ENCODE measurements around the gene ICA1L.

- TF ChIP-seq SIN3A (conservative IDR thresholded peaks at IDR 0.05 in 1 of 2, IDR thresholded peaks at IDR 0.05 in 1 of 2; ENCODE audit: low read depth in 1 of 2, low read length in 2 of 2): no peak
- no peak for TF ChIP-seq POLR2A (IDR thresholded peaks at IDR 0.05; ENCODE audit: control extremely low read depth in 1 of 2, low read depth in 2 of 2, low read length in 2 of 2)
- TF ChIP-seq ZNF274 (IDR thresholded peaks at IDR 0.05; ENCODE audit: borderline replicate concordance, extremely low read depth, low read length): no peak
- no peak for TF ChIP-seq RAD21 (IDR thresholded peaks at IDR 0.05 in 1 of 2, conservative IDR thresholded peaks at IDR 0.05 in 1 of 2; ENCODE audit: low read depth in 2 of 2, low read length in 2 of 2)
- no peak for TF ChIP-seq CTCF (IDR thresholded peaks at IDR 0.05; ENCODE audit: control extremely low read depth in 1 of 3, insufficient read depth in 1 of 3, low read depth in 1 of 3, low read length in 3 of 3)
- no peak for TF ChIP-seq MAFK (IDR thresholded peaks at IDR 0.05; ENCODE audit: low read depth, low read length)
- no peak for TF ChIP-seq ASH2L (IDR thresholded peaks at IDR 0.05; ENCODE audit: low read length)
- no peak for TF ChIP-seq EGR1 (IDR thresholded peaks at IDR 0.05; ENCODE audit: borderline replicate concordance, low read depth, low read length)
- no peak for TF ChIP-seq GABPA (IDR thresholded peaks at IDR 0.05; ENCODE audit: borderline replicate concordance, insufficient read depth, low read length)
- TF ChIP-seq POLR2AphosphoS5 (IDR thresholded peaks at IDR 0.05; ENCODE audit: low read depth, low read length): no peak
- TF ChIP-seq SP2 (IDR thresholded peaks at IDR 0.05; ENCODE audit: low read length): no peak
- no peak for TF ChIP-seq EP300 (IDR thresholded peaks at IDR 0.05; ENCODE audit: borderline replicate concordance in 1 of 2, low read depth in 2 of 2, low read length in 2 of 2)
- TF ChIP-seq CBX5 (IDR thresholded peaks at IDR 0.05; ENCODE audit: low read depth, low read length): no peak
Measured at GRCh38 chr2:202815548-202816360, 55.8 kb downstream of the ICA1L start.
